ENCODE data around the gene CTNNA2.
A peak's percentile ranks its signal among the peaks of the same experiment; 100 is the strongest.

The CTNNA2 gene

DNA sequence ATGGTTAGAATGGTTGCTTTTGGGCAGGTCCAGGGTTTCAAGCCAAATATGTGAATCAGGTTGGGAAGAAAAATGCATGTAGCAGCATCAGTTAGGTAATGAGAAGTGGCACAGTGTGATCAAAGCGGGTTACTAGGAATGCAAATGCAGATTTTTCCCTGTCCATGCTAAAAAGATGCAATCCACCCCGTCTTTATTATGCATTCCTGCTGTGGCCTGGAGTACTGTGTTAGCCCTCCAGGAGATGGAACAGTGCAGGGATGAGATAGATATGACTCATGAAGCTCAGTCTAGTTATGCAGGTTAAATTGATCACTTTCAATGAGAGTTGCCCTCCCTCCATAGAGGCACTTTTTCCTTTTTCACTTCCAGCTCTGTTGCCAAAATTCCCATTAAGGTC is 283.8 kb downstream of the CTNNA2 start:
- no peak for DNase-seq
- H3K27me3 ChIP-seq, result no peaks in the 10 kb centered on the region
- no peaks in the 10 kb centered on the region; the same call in 1 of the 2 replicates for H3K4me1 ChIP-seq
- H3K36me3 ChIP-seq, result no peaks in the 10 kb centered on the region
- TF ChIP-seq, protein P1, sequence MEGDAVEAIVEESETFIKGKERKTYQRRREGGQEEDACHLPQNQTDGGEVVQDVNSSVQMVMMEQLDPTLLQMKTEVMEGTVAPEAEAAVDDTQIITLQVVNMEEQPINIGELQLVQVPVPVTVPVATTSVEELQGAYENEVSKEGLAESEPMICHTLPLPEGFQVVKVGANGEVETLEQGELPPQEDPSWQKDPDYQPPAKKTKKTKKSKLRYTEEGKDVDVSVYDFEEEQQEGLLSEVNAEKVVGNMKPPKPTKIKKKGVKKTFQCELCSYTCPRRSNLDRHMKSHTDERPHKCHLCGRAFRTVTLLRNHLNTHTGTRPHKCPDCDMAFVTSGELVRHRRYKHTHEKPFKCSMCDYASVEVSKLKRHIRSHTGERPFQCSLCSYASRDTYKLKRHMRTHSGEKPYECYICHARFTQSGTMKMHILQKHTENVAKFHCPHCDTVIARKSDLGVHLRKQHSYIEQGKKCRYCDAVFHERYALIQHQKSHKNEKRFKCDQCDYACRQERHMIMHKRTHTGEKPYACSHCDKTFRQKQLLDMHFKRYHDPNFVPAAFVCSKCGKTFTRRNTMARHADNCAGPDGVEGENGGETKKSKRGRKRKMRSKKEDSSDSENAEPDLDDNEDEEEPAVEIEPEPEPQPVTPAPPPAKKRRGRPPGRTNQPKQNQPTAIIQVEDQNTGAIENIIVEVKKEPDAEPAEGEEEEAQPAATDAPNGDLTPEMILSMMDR (IDR thresholded peaks at IDR 0.05; ENCODE audit: low read depth, low read length), result no peak
- no peak overlapping the region for H3K4me3 ChIP-seq (ENCODE audit: low read depth, low read length)
- no peaks in the 10 kb centered on the region for H3K9me3 ChIP-seq

DNA sequence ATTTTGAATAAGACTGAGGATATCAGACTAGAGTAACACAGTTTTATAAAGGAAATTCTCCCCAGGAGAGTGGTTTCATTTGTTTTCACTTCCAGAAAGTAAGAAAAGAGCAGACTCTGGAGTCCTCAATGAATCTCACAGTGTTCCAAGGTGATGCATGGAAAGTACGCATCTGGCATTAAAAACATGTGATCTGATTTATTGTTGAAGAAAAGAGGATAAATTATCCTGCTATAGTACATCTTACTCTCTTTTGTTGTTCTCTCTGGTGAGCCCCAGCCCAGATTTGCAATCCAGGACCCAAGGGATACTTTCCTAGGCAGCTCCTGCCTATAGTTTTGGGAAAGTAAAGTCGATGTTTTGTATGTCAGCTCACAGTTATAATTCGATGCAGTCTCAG is 285.9 kb downstream of the CTNNA2 start:
- TF ChIP-seq, protein P1 (IDR thresholded peaks at IDR 0.05; ENCODE audit: low read depth, low read length), result no peak
- no peaks in the 10 kb centered on the region; the same call in 1 of the 2 replicates for H3K4me1 ChIP-seq
- no peaks in the 10 kb centered on the region for H3K27me3 ChIP-seq
- H3K36me3 ChIP-seq, result no peaks in the 10 kb centered on the region
- no peaks in the 10 kb centered on the region for H3K9me3 ChIP-seq
- H3K4me3 ChIP-seq (ENCODE audit: low read depth, low read length), result no peak overlapping the region
- no peak for DNase-seq

DNA sequence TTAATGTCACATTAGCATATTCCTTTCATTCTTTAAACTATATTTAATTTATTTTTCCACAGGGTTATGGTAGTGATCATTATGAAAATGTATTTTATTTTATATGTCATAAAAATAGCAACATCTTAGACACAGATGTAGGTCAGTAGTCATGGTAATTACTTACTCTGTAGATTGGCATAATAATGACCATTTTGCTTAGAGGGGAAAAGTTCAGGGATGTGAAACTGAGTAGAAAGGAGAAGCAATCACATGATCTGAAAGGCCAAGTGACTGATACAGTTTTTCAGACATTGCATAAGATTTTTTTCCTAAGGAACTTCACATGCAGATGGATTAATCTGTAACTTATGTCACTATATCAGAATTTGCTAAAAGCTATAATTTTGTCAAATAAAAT is 286.9 kb downstream of the CTNNA2 start:
- no peaks in the 10 kb centered on the region for H3K36me3 ChIP-seq
- TF ChIP-seq, protein P1 (IDR thresholded peaks at IDR 0.05; ENCODE audit: low read depth, low read length), result no peak
- H3K4me1 ChIP-seq, result no peaks in the 10 kb centered on the region; the same call in 1 of the 2 replicates
- H3K4me3 ChIP-seq (ENCODE audit: low read depth, low read length), result no peak overlapping the region
- no peak for DNase-seq
- H3K9me3 ChIP-seq, result no peaks in the 10 kb centered on the region
- no peaks in the 10 kb centered on the region for H3K27me3 ChIP-seq

DNA sequence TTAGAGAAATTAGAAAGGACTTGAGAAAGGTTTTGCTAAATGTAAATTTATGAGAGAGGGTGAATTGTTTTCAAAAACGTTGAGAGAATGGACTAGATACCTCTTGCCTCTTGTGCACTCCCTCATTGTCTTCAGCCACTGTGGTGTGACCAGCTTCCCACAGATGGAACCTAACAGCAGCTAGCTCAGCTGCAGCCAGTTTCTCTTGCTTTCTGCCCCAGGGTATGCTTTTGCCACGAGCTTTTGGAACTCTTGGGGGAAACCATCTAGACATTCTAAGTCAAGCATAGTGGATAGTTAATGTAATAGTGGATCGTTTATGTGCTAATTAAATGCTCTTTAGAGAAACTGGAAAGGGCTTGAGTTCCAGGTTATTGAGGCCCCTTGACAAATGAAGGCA is 288.2 kb downstream of the CTNNA2 start:
- DNase-seq, result peak; percentile 65

DNA sequence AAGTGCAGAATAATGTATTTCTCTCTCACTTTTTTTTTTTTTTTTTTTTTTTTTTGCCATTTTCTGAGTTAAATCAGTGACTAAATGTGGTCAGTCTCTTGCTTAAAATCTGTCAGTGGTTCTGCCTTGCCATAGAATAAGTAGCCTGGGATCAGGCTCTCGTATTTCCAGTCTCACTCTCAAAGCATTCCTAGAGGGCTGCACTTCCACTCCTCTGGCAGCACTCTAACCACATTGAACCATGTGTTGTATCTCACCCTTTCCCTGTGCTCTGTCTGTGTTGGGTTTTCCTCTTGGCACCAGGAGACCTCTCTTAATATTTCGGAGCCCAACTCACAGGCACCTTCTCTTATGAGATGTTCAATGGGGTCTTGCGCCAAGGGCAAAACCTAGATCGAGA is 304.4 kb downstream of the CTNNA2 start:
- no peak overlapping the region for H3K4me3 ChIP-seq (ENCODE audit: low read depth, low read length)
- H3K9me3 ChIP-seq, result no peaks in the 10 kb centered on the region
- TF ChIP-seq, protein P1 (IDR thresholded peaks at IDR 0.05; ENCODE audit: low read depth, low read length), result no peak
- no peaks in the 10 kb centered on the region for H3K27me3 ChIP-seq
- H3K36me3 ChIP-seq, result no peaks in the 10 kb centered on the region
- H3K4me1 ChIP-seq, result no peaks in the 10 kb centered on the region
- DNase-seq, result no peak

More for the DNA sequence above, 288.2 kb downstream of the CTNNA2 start:
- Histone ChIP-seq H3K4me3 (ENCODE audit: low read depth, low read length) (no peak overlapping the region), H3K27me3 (no peaks in the 10 kb centered on the region), H3K4me1 (no peaks in the 10 kb centered on the region; the same call in 1 of the 2 replicates), H3K9me3 (no peaks in the 10 kb centered on the region), H3K36me3 (no peaks in the 10 kb centered on the region)
- TF ChIP-seq, protein P1 (IDR thresholded peaks at IDR 0.05; ENCODE audit: low read depth, low read length), result no peak

DNA sequence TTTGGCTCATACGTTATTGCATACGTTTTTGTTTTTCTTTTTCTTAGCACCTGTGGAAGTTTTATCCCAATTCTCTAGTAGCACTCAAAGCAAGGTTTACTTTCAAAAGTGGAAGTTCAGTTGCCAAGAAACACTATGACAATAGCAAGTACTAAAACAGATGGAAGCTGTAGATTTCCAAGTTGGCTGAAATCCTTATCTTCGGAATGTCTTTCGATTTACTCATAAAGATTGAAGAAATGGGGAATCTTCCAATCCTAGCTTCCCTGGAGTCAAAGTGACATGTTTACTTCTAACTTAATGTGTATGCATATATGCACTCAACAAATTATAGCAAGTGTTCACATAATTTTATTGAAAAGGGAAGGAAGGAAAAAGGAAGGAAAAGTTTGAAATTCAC is 307.4 kb downstream of the CTNNA2 start:
- H3K9me3 ChIP-seq, result no peaks in the 10 kb centered on the region
- no peaks in the 10 kb centered on the region for H3K27me3 ChIP-seq
- DNase-seq, result no peak
- no peaks in the 10 kb centered on the region for H3K36me3 ChIP-seq
- no peak overlapping the region for H3K4me3 ChIP-seq (ENCODE audit: low read depth, low read length)
- H3K4me1 ChIP-seq, result no peaks in the 10 kb centered on the region
- TF ChIP-seq, protein P1 (IDR thresholded peaks at IDR 0.05; ENCODE audit: low read depth, low read length), result no peak

All from BE2C (cell line).